Ammon's horn (tissue), 1 donor: ENCODE data around the gene POU6F2.

Source experiments
- DNase-seq: peaks from one replicate; pipeline ENCODE4 v3.0.0-alpha.2; 2016; ENCODE audit warnings: low spot score

POU6F2 gene

GRCh38 chr7:39128287-39128843, 150.7 kb downstream of the POU6F2 start:
- no peak for DNase-seq

GRCh38 chr7:39130274-39130673, 152.6 kb downstream of the POU6F2 start:
- no peak for DNase-seq

DNA sequence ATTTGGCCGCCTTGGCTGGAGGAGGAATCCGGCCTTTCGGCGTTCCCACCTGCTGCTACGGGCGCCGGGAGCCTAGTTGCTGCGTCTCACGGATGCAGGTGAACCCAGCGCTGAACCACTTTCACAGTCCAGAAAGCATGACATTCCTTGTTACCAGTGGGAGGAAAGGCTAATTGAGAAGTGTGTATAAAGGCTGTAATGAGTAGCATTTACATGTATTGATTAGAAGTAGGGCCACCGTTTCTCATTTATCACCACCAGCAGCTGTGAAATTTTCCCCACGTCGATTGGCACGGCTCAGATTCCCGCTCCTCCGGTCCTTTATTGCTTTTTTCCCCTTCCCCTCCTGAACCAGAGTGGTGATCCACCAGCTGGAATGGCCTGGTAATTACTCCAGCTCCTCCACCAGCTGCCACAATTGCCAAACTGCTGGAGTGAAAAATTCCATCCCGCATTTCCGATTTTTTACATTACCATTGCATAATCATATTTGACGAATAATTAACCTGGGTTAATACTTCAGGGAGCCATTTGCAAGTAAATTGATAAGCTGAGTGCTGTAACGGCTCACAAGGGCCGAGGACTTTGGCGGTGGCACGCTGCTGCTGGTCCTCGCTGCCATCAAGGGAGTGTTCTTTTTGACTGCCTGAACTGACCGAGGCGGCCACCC, 153.3 kb downstream of the POU6F2 start:
- DNase-seq, result no peak

GRCh38 chr7:39132306-39132705, 154.6 kb downstream of the POU6F2 start:
- no peak for DNase-seq

DNA sequence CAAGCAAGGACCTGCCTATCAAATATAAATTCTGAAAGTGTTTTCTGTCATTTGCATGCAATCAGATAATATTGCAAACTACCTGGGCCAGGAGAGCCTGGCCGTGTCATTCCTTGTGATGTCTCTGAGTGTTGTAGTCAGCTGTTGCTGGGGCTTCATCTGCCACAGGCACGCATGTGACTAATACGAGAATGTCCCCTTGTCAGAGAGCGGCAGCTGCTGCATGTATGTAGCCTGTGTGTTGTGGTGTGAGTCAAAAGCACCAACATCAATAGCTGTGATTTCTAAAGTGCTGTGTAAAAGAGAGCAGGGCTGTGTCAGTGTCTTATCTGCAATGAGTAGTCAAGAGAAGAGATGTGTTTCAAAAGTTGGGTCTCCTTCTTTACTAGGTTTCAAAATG, 155.4 kb downstream of the POU6F2 start:
- DNase-seq, result no peak

DNA sequence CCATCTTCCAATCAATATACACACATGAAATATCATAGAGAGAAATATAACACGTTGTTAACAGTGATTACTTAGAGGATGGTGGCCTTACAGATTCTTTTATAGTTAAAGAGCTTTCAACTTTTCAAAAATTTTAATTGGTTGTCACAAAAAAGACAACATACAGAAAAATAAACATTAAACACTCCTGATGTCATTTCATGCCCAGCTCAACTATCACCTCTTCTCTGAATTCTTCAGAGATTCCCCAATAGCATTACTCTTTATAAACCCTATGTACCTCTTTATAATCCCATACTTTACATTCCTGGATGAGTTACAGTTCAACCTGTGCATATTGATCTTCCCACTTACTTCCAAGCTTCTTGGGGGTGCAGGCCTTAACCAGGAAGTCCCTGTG, 159.8 kb downstream of the POU6F2 start:
- no peak for DNase-seq

GRCh38 chr7:39142750-39143149, 165.0 kb downstream of the POU6F2 start:
- no peak for DNase-seq

DNA sequence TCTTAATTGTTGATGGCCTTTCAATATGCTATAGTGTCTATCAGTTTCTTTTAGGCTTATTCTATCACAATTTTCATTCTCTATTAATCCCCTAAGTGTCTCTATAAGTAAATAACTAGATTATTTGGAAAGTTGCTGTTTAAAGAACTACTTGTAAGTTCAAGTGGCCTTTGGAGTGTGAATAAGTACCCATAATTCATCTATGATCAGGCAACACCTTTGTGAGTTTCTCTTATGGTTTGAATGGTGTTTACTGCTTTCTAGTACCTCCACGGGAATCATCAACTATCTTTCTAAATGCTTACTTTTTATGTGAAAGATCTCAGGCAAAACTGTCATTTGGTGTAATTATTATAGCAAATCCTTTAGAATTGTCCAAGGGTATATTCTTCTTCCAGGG, 166.7 kb downstream of the POU6F2 start:
- DNase-seq, result no peak

- DNase-seq, result no peak
Observed at GRCh38 chr7:39145283-39145682, 167.6 kb downstream of the POU6F2 start.

DNA sequence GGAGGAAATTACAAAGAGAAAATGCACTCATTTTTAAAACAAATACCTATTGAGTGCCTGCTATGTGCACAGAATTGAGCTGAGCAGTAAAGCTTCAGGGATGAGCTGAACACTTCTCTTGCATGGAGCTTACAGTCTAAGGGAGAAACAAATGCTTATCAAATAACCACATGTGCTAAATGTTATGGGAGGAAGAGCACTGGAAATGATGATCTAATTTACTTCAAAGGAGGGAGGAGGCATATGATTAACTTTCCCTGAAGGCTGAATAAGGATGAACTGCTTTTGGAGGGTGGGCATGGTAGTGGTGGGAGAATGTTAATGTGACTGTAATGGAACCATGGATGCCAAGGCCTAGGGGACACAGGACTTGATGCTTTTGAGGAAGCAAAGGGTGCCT, 168.2 kb downstream of the POU6F2 start:
- no peak for DNase-seq

GRCh38 chr7:39152701-39153100, 175.0 kb downstream of the POU6F2 start:
- DNase-seq, result no peak

DNA sequence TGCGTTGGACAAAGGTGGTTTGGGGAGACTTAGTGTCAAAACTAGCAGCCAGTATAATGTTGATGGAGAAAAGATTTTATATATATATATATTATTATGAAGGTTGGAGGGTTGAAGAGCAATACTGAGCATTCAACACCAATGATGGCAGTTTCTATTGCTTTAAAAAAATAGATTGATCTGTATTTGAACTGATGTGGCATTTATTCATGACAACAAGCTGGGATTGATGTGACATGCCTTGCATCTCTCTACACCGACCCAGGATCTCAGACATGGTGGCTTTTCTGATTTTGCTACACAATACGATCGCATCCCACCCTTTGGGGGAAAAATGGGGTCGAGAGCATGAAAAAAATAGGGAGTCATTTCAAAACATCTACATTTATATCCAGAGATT, 175.4 kb downstream of the POU6F2 start:
- DNase-seq, result no peak

- no peak for DNase-seq
Observed at GRCh38 chr7:39153647-39154046, 175.9 kb downstream of the POU6F2 start.

- DNase-seq, result no peak
Observed at GRCh38 chr7:39154815-39155214, 177.1 kb downstream of the POU6F2 start.

DNA sequence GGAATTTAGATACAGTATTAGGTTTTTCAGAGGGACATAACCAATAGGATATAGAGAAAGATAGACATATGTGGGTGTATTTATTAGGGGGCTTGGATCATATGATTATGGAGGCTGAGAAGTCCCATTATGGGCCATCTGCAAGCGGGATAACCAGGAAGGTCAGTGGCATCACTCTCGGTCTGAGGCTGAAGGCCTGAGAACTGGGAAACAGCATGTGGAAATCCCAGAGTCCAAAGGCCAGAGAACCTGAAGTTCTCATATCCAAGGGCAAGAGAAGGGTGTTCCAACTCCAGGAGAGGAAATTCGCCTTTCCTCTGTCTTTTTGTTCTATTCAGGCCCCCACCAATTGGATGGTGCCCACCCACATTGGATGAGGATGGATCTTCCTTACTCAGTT, 180.7 kb downstream of the POU6F2 start:
- no peak for DNase-seq

- DNase-seq, result no peak
Observed at GRCh38 chr7:39161903-39162302, 184.2 kb downstream of the POU6F2 start.

GRCh38 chr7:39164887-39165286, 187.2 kb downstream of the POU6F2 start:
- no peak for DNase-seq

- DNase-seq, result no peak
Observed at GRCh38 chr7:39168403-39169098, 190.8 kb downstream of the POU6F2 start.

DNA sequence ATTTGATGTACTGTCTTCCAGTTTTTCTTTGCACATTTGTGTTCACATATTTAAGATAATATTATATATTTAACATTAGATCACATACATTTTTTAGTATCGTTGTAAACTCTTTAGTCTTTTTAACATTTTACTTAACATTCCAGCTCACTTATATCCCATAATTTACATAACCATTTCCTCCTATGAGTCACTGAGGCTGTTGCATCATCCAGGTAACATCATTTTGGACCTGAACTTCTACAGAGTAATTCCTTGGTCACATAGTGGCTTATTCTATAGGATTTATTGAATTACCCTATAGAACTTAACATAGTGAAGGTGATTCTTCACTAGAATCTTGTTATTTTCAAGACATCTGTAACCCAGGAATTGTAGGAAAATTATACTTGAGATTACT, 194.4 kb downstream of the POU6F2 start:
- DNase-seq, result no peak

DNA sequence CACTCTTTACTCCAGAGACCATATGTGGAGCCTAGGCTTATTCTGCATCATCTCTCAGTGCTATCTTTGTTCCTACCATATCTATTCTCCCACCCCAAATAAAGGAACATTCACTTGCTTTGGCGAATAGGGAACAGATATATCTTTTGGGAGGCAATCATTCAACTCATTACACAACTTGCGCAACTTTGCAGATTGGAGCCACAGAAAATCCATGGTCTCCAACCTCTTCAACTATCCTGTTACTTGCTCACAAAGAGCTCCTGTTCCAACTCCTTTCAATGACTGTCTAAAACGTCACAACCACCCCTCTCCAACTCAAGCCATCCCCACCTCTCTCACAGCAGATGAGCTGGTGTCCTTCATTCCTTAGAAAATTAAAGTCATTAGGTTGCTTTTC, 203.7 kb downstream of the POU6F2 start:
- DNase-seq, result no peak

DNA sequence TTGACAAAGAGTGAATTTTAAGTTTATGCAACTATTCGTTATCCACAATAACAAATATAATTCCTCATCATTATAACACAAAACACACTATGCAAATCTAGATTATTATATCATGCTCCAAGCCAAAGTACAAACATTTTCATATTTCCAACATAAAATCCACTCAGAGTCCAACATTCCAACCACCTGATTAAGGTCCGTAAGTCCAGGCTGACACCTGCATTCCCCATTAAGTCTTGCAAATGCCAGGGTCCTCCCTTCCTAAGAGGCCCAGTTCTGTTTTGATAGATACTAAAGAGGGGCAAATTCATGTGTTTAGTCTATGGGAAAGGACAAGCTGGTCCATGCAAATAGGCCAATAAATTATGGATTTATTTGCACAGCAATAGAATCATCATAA, 206.1 kb downstream of the POU6F2 start:
- no peak for DNase-seq

DNA sequence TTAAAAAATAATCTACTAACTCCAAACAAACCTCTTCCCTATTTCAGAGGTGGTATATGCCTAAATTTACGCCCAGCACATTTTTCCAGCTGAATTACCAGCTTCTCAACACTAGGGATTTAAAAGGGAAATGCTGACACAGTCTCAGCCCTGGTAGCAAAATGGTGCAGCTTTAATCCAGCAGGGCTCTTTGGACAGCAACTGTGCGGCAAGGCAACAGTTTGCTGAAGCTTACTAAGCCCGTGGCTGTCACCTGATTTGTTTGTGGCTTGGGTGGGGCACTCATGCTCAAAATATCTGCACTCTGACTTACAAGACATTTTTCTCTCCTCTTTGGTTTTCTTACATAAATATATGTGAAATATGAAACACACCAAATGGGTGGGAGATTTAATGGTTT, 206.7 kb downstream of the POU6F2 start:
- DNase-seq, result no peak

DNA sequence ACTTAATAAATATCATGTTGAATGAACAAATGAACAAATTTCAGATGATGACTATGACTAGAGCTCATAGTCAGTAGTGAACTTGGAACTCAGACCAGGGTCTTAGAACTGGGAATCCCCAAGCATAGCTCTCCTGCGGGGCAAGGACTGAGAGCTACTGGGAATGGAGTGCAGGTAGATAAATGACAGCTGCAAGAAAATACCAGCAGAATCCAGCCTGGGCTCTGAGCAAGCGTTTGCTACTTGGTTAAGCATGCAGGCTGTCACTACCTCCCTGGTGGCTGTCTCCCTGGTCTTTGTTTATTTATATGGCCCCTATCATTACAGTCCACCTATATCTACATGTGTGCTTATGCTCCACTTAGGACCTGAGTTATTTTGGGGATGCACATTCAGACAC, 208.4 kb downstream of the POU6F2 start:
- DNase-seq, result no peak

DNA sequence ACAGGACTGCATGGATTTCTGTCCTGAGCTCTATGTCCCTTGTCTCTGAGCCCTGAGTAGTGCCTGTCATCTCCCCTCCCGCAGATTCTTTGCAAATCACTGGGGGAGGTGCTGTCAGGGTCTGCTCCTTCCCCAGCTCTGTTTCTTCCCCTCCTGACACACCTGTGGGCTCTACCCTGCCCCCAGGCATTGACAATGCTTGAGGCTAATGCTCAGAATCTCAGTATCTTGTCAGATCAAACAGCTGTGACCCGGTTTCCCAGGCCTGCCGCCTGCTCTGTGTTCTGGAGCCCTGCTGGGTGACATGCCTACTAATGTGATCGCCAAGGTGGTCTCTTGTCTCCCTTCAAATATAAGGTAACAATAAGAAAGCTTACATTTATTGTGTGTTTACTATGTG, 209.0 kb downstream of the POU6F2 start:
- no peak for DNase-seq
